ENCODE results near the gene S1PR1.

S1PR1 gene

GRCh38 chr1:101235216-101235695 is 1.6 kb upstream of the S1PR1 start:
- POLR2A ChIA-PET: interaction anchor here (0.6 to 1.4 kb wide), 4 partner anchors 11 to 339 kb away, joined by 3 to 5 read pairs (median 4); partner anchors contain the start of gene SLC30A7
- CTCF ChIA-PET: interaction anchor here (1.4 to 1.6 kb wide), 2 partner anchors 16 to 55 kb away, joined by 5 to 7 read pairs; no protein-coding TSS in a partner anchor
- TF ChIP-seq SUZ12 (IDR thresholded peaks at IDR 0.05) (no peak), HDGF (IDR thresholded peaks at IDR 0.05; ENCODE audit: borderline replicate concordance) (no peak), ZNF384 (IDR thresholded peaks at IDR 0.05) (peak; percentile 44; the same call in 1 of the 2 replicates)
- DNase-seq (ENCODE audit: extremely low spot score): no peak

- DNase-seq (ENCODE audit: extremely low spot score): peak; percentile 47
- POLR2A ChIA-PET: interaction anchor here (0.6 to 1.4 kb wide), 6 partner anchors 12 to 340 kb away, joined by 3 to 5 read pairs (median 4); partner anchors contain the start of gene SLC30A7
- CTCF ChIA-PET: interaction anchor here (0.6 to 1.6 kb wide), 3 partner anchors 15 to 54 kb away, joined by 3 to 7 read pairs (median 5); no protein-coding TSS in a partner anchor
These were observed 913 bp upstream of the S1PR1 start for GRCh38 chr1:101235696-101236515.

GRCh38 chr1:101237229-101237837 is 514 bp downstream of the S1PR1 start:
- POLR2A ChIA-PET: interaction anchor here (1.0 kb wide), 1 partner anchor 44 kb away, joined by 3 read pairs; no protein-coding TSS in a partner anchor
- CTCF ChIA-PET: interaction anchor here (1.4 kb wide), 1 partner anchor 98 kb away, joined by 6 read pairs; no protein-coding TSS in a partner anchor
- TF ChIP-seq FOXK2 (IDR thresholded peaks at IDR 0.05) (no peak), PKNOX1 (IDR thresholded peaks at IDR 0.05) (peak; percentile 80), CTBP1 (IDR thresholded peaks at IDR 0.05; ENCODE audit: borderline replicate concordance) (no peak), HDGF (IDR thresholded peaks at IDR 0.05; ENCODE audit: borderline replicate concordance) (no peak), ELF4 (IDR thresholded peaks at IDR 0.05) (no peak)
- no peak for DNase-seq (ENCODE audit: extremely low spot score)

More at GRCh38 chr1:101235696-101236515, 913 bp upstream of the S1PR1 start:
- no peak for TF ChIP-seq ELF4 (IDR thresholded peaks at IDR 0.05)
- TF ChIP-seq FOXM1 (IDR thresholded peaks at IDR 0.05; ENCODE audit: borderline replicate concordance): no peak
- peak; percentile 77 for TF ChIP-seq L3MBTL2 (conservative IDR thresholded peaks at IDR 0.05)

GRCh38 chr1:101238031-101238628 is 1.3 kb downstream of the S1PR1 start:
- no peak for TF ChIP-seq L3MBTL2 (conservative IDR thresholded peaks at IDR 0.05)
- no peak for TF ChIP-seq FOXM1 (IDR thresholded peaks at IDR 0.05; ENCODE audit: borderline replicate concordance)
- TF ChIP-seq ZNF384 (IDR thresholded peaks at IDR 0.05): no peak
- TF ChIP-seq ELF4 (IDR thresholded peaks at IDR 0.05): no peak
- no peak for TF ChIP-seq FOXK2 (IDR thresholded peaks at IDR 0.05)
- no peak for TF ChIP-seq TARDBP (IDR thresholded peaks at IDR 0.05)
- CTCF ChIA-PET: interaction anchor here (0.6 to 1.8 kb wide), 20 partner anchors 9 to 763 kb away, joined by 3 to 18 read pairs (median 4); no protein-coding TSS in a partner anchor
- POLR2A ChIA-PET: interaction anchor here (1.0 to 1.5 kb wide), 5 partner anchors 9 to 212 kb away, joined by 3 to 6 read pairs (median 3); partner anchors contain the start of gene DPH5
- DNase-seq (ENCODE audit: extremely low spot score): no peak

GRCh38 chr1:101238681-101239094 is 1.9 kb downstream of the S1PR1 start:
- POLR2A ChIA-PET: interaction anchor here (1.0 to 1.5 kb wide), 5 partner anchors 9 to 213 kb away, joined by 3 to 6 read pairs (median 3); partner anchors contain the start of gene DPH5
- TF ChIP-seq NFRKB (IDR thresholded peaks at IDR 0.05) (no peak), HDGF (IDR thresholded peaks at IDR 0.05; ENCODE audit: borderline replicate concordance) (0 out of 2 replicates have a peak, but pooled peaks have one; percentile 40)
- DNase-seq (ENCODE audit: extremely low spot score): peak; percentile 87
- CTCF ChIA-PET: interaction anchor here (0.6 to 1.8 kb wide), 22 partner anchors 9 to 764 kb away, joined by 3 to 18 read pairs (median 4); no protein-coding TSS in a partner anchor

- POLR2A ChIA-PET: interaction anchor here (1.0 to 1.5 kb wide), 5 partner anchors 9 to 213 kb away, joined by 3 to 6 read pairs (median 3); partner anchors contain the start of gene DPH5
- CTCF ChIA-PET: interaction anchor here (0.7 to 1.8 kb wide), 19 partner anchors 8 to 764 kb away, joined by 3 to 18 read pairs (median 4); no protein-coding TSS in a partner anchor
- TF ChIP-seq SP1 (IDR thresholded peaks at IDR 0.05): no peak
- no peak for TF ChIP-seq HDGF (IDR thresholded peaks at IDR 0.05; ENCODE audit: borderline replicate concordance)
- TF ChIP-seq CTBP1 (IDR thresholded peaks at IDR 0.05; ENCODE audit: borderline replicate concordance): no peak
- no peak for TF ChIP-seq BHLHE40 (IDR thresholded peaks at IDR 0.05; ENCODE audit: borderline replicate concordance)
- no peak for TF ChIP-seq FOXK2 (IDR thresholded peaks at IDR 0.05)
- TF ChIP-seq ARNT (IDR thresholded peaks at IDR 0.05): no peak
- TF ChIP-seq FOXA1 (IDR thresholded peaks at IDR 0.05): no peak
- TF ChIP-seq LEF1 (IDR thresholded peaks at IDR 0.05; ENCODE audit: borderline replicate concordance): no peak
- TF ChIP-seq L3MBTL2 (conservative IDR thresholded peaks at IDR 0.05): no peak
- no peak for DNase-seq (ENCODE audit: extremely low spot score)
These were observed 2.5 kb downstream of the S1PR1 start for GRCh38 chr1:101239095-101240040.

Measured in HEK293T (cell line).